Measurements from ENCODE around the gene RNF215.
"Not testable (repeated sequence)": the region's sequence is repeated elsewhere in the genome, so short reads cannot be mapped to it uniquely, and the experiment has no call there.

Gene RNF215

DNA sequence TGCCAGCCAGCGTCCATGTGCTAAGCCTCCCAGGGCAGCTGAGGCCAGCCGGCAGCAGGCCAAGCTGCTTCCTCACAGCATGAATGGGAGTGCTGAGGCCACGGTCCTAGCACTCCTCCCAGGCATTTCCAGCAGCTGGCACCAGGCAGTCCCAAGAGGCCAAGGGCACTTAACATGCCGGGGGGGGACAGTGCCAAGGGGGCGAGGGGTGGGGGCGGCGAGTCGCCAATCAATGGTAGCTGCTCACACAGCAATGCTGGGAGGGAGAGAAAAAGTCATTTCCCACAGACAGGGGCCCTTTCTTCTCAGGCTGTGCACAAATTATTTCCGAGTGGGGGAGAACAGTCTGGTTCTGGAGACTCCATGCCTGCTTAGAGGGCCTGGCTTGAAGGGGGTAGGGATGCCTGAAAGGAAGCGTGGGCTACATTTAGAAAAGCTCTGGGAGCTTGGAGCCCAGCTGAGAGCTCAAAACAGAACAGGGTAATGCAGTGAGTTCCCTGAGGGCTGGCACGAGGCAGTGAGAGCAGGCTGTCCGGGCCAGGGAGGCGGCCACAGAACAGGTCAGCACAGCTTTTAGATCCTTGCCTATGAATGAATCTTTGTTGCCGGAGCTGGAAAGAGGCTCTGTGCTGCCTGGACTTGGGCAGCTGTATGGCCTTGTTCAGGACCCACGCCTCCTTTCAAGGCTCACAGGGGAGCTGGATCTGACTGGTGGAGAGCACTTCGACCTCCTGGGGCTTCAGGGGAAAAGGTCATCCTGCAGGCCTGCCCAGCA, 46.1 kb downstream of the RNF215 start:
- in situ Hi-C loops (cut with HindIII; ENCODE audit: low pct_ligation_motif_present, low pct_unique_long_range_greater_than_20kb, low sequenced_read_pairs): no loop called here
- DNase-seq: no peak

- in situ Hi-C loops (cut with HindIII; ENCODE audit: low pct_ligation_motif_present, low pct_unique_long_range_greater_than_20kb, low sequenced_read_pairs): no loop called here
- no peak for DNase-seq
Observed at GRCh38 chr22:30338802-30339201, 48.4 kb downstream of the RNF215 start.

- DNase-seq; in situ Hi-C loops (cut with HindIII; ENCODE audit: low pct_ligation_motif_present, low pct_unique_long_range_greater_than_20kb, low sequenced_read_pairs): not testable (repeated sequence)
Observed at GRCh38 chr22:30338341-30338740, 48.9 kb downstream of the RNF215 start.

DNA sequence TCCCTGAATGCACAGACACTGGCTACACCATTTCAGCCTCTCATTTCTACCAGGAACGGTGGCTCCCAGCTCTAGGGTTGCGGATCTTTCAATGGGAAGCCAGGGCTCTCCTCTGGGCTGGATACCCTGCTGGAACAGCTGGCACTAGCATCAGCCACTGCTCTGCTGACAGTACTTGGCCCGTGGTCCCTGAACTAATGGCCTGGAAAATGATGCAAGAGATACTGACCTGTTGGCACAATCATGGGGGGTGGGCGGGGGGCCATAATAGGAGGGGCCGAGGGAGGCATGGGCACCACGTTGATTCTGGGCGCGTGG, 49.8 kb downstream of the RNF215 start:
- in situ Hi-C loops (cut with HindIII; ENCODE audit: low pct_ligation_motif_present, low pct_unique_long_range_greater_than_20kb, low sequenced_read_pairs): no loop called here

DNA sequence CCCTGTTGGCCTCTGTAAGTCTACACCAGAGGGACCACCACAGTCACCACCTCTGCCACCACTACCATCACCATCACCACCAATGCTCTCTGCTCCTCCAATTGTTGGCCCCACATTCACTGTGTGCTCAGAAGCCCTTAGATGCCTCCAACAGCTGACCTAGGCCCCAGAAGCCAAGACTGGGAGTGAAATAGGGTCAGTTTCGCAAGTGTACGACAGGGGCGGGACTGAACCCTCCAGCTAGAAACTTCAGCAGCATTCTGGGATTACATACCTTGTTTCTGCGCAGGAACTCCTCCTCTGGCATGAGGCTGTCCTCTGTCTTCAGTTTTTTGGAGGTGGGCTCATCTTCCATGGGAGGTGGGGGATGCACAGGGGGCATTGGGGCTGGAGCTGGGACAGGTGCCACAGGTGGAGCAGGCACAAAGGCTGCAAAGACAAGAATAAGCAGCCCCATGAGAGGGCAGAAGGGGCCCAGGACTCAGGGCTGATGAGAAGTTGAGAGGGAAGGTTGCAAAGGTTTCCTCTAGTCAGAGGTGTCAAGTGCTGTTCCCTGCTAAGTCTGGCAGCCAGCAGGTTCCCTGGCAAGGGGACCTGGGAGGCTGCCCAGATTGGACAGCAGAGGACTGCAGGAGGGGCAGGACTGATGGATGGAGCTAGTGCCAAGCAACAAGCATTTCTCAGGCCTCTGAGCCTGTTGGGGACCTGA, 50.3 kb downstream of the RNF215 start:
- DNase-seq: no peak
- in situ Hi-C loops (cut with HindIII; ENCODE audit: low pct_ligation_motif_present, low pct_unique_long_range_greater_than_20kb, low sequenced_read_pairs): no loop called here

More for the DNA sequence above, 49.8 kb downstream of the RNF215 start:
- DNase-seq: no peak

DNA sequence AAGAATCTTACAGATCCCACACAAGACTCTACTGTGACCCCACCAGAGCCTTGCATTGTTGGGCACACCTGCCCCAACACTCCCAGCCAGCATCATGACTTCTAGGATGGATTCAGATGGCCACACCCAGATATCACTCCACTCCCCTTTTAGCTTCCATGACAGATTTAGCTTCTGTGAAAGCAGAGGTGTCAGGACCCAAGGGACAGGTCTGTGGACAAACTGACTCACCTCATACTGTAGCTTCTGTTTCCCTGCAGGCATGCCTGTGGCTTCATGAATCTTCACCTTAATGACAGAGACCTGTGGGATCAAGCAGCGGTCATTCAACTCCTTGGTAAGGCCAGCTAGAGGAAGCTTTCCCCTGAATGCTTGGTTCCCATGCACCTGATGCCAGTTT, 52.0 kb downstream of the RNF215 start:
- in situ Hi-C loops (cut with HindIII; ENCODE audit: low pct_ligation_motif_present, low pct_unique_long_range_greater_than_20kb, low sequenced_read_pairs): no loop called here
- no peak for DNase-seq

- in situ Hi-C loops (cut with HindIII; ENCODE audit: low pct_ligation_motif_present, low pct_unique_long_range_greater_than_20kb, low sequenced_read_pairs): no loop called here
- DNase-seq: no peak
Observed at GRCh38 chr22:30334646-30335045, 52.6 kb downstream of the RNF215 start.

DNA sequence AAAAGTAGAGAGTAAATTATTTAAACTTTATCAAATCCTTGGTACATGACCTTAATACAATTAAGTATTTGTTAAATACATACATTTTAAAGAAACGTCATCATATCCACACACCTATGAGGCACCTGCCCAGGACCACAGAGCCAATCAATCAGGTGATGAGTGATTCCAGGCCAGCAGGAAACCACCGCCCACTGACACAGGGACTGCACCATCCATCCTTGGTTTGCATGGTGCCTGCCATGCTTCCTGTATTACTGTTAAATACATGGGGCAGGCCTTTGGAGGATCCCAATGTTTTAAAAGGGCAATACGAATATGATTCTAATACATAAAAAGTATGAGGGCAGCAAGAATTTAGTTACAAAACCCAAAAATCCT, 53.5 kb downstream of the RNF215 start:
- no peak for DNase-seq
- in situ Hi-C loops (cut with HindIII; ENCODE audit: low pct_ligation_motif_present, low pct_unique_long_range_greater_than_20kb, low sequenced_read_pairs): no loop called here

DNA sequence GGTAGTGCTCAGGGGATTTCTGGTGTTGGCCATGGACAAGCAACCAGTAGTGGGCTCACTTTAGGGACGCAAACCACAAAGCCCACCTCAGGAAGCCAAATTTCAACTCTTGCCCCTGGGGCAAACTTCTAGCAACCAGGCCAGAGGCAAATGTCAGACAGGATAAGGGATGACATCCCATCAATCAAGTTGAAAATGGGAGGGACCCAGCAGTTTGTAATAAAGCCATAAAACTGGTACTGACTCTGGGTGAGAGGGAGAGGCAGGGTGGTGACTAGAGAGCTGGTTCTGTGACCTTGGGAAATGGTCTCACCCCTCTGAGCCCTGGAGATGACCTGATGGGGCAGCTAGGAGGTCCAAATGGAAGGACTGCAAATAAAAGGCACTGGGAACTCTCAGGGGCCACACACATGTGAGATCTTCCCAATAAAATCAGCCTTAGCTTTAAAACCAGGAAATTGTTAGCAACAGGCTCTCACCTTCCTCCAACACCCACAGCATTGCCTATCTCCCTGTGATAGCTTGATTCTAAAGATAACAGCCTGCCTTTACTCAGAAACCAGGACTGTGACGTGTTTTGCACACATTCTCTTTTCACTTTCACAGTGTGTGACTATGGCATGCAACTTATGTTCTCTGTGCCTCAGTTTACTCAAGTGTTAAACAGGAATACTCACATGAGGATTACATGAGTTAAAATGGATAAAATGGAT, 54.1 kb downstream of the RNF215 start:
- in situ Hi-C loops (cut with HindIII; ENCODE audit: low pct_ligation_motif_present, low pct_unique_long_range_greater_than_20kb, low sequenced_read_pairs): no loop called here
- DNase-seq: no peak

GRCh38 chr22:30332551-30332950, 54.7 kb downstream of the RNF215 start:
- no peak for DNase-seq
- in situ Hi-C loops (cut with HindIII; ENCODE audit: low pct_ligation_motif_present, low pct_unique_long_range_greater_than_20kb, low sequenced_read_pairs): no loop called here
